ENCODE measurements around the gene MED27. TPM values are rescaled to one million over a fixed set of nuclear protein-coding genes. Genes with fewer than 3 reads are reported as not detected.

MED27 gene
- total and polyA plus RNA-seq, 8 donors: 3.2 to 11.7 (median 5.8) TPM

DNA sequence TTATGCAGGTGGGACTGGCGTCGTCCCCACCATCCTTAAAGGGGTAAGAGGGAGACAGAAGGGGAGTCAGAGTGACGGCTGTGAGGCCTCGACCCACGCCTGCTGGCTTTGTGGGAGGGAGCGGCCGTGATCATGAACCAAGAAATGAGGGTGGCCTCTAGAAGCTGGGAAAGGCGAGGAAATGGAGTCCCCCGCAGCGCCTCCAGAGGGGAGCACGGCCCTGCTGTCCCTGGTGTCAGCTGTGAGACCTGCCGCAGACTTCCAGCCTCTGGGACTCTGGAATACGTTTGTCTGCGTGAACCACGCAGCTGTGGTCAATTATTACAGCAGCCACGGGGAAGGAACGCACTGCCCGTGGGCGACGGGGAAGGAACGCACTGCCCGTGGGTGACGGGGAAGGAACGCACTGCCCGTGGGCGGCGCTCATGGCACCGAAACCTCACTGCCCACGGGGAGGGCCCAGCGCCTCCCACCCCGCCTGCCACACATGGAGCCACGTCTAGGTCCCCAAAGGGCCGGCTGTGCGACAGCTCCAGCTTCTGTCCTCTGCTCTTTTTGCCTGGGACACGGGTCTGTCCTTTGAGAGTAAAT, 231.0 kb downstream of the MED27 start:
- DNase-seq (no peak), FAIRE-seq (no peak), ATAC-seq (no peak)
- 65 to 69% methylated on average over 35 of the region's 35 CpGs for WGBS, 2 donors
- Histone ChIP-seq H3K4me3 (no peak overlapping the region), H3K36me3 (no peaks in the 10 kb centered on the region), H3K27ac (no peak overlapping the region), H3K27me3 (no peaks in the 10 kb centered on the region), H3K9me3 (no peaks in the 10 kb centered on the region), H3K4me1 (no peaks in the 10 kb centered on the region)
- TF ChIP-seq, protein P1, sequence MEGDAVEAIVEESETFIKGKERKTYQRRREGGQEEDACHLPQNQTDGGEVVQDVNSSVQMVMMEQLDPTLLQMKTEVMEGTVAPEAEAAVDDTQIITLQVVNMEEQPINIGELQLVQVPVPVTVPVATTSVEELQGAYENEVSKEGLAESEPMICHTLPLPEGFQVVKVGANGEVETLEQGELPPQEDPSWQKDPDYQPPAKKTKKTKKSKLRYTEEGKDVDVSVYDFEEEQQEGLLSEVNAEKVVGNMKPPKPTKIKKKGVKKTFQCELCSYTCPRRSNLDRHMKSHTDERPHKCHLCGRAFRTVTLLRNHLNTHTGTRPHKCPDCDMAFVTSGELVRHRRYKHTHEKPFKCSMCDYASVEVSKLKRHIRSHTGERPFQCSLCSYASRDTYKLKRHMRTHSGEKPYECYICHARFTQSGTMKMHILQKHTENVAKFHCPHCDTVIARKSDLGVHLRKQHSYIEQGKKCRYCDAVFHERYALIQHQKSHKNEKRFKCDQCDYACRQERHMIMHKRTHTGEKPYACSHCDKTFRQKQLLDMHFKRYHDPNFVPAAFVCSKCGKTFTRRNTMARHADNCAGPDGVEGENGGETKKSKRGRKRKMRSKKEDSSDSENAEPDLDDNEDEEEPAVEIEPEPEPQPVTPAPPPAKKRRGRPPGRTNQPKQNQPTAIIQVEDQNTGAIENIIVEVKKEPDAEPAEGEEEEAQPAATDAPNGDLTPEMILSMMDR (IDR thresholded peaks at IDR 0.05): no peak
- intact Hi-C loops (cut with DNase I): no loop called here

DNA sequence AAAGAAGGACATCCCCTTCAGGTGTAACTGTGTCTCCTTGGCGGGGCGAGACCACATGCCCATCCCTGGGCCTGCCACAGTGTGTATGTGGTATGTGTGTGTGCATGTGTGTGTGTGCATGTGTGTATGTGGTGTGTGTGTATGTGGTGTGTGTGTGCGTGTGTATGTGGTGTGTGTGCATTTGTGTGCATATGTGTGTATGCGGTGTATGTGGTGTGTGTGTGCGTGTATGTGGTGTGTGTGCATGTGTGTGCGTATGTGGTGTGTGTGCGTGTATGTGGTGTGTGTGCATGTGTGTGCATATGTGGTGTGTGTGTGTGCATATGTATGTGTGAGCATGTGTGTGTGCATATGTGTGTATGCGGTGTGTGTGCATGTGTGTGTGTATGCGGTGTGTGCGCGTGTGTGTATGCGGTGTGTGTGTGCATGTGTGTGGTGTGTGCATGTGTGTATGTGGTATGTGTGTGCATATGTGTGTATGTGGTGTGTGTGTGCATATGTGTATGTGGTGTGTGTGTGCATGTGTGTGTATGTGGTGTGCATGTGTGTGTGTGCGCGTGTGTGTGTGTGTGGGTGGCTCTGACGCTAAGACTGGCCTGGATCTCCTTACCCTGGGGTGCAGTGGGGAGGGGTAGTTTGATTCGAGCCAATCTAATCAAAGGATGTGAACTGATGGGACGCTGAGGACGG, 231.9 kb downstream of the MED27 start:
- no peaks in the 10 kb centered on the region for H3K9me3 ChIP-seq
- no peaks in the 10 kb centered on the region for H3K4me1 ChIP-seq
- H3K27ac ChIP-seq: no peak overlapping the region
- no peak overlapping the region for H3K4me3 ChIP-seq
- H3K36me3 ChIP-seq: no peaks in the 10 kb centered on the region
- TF ChIP-seq, protein P1 (IDR thresholded peaks at IDR 0.05): no peak
- DNase-seq (no peak), FAIRE-seq (no peak), ATAC-seq (no peak)
- WGBS, 2 donors: 86 to 93% methylated on average over 18 of the region's 18 CpGs
- no peaks in the 10 kb centered on the region for H3K27me3 ChIP-seq
- intact Hi-C loops (cut with DNase I): no loop called here

DNA sequence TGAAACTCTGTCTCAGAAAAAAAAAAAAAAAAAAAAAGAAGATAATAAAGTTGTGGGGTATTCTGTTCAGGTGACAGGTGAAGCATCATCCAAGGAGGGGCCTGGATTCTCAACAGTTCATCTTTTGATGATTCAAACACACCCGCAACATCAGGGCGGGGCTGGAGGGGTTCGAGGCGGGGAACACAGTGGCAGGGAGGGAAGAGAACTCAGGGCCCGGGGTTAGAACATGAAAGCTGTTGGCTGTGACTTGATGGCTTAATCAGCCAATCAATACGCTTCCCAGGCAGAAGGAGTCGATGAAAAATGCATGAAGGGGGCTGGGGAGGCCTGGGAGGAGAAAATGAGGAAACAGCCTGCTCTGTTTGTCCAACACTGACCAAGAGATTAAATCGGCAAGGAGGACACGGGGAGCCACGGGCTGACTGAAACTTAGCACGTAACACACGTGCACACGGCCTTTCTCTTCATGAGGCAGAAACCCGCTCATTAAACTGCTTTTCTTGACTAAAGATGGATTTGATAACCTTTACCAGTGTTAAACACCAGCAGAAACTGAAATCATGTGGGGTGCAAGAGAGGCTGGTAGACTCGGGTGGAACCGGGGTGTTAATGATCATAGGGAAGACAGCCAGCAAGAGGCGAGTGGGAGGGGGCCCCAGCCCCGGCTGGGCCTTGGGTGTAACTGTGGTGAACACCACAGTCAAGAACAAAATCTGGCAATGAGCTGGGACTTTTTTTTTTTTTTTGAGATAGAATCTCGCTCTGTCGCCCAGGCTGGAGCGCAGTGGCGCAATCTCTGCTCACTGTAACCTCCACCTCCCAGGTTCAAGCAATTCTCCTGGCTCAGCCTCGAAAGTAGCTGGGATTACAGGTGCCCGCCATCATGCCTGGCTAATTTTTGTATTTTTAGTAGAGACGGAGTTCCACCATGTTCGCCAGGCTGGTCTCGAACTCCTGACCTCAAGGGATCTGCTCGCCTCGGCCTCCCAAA, 234.1 kb downstream of the MED27 start:
- H3K9me3 ChIP-seq: no peaks in the 10 kb centered on the region
- FAIRE-seq (no peak), DNase-seq (peak in 1 of 6 donors; percentile 23), ATAC-seq (peak in 2 of 4 donors; percentile 29 to 58)
- no peaks in the 10 kb centered on the region for H3K4me1 ChIP-seq
- H3K27ac ChIP-seq: no peak overlapping the region
- intact Hi-C loops (cut with DNase I): no loop called here
- H3K27me3 ChIP-seq: no peaks in the 10 kb centered on the region
- TF ChIP-seq, protein P1 (IDR thresholded peaks at IDR 0.05): no peak
- H3K36me3 ChIP-seq: no peaks in the 10 kb centered on the region
- H3K4me3 ChIP-seq: no peak overlapping the region
- WGBS, 2 donors: 55 to 59% methylated on average over 29 of the region's 29 CpGs

DNA sequence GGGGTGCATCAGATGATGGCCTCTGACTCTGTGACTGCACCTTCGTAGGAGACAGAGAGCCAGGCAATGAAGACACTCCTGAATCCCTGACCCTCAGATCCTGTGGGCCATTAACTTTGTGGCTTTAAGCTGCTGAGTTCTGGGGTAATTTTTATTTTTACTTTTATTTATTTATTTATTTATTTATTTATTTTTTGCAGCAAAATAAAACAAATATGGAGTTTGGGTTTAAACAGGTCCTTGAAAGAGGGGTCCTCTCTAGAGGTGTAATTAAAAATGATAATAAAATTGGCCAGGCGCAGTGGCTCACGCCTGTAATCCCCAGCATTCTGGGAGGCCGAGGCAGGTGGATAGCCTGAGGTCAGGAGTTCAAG, 234.9 kb downstream of the MED27 start:
- TF ChIP-seq, protein P1 (IDR thresholded peaks at IDR 0.05): no peak
- no peak overlapping the region for H3K27ac ChIP-seq
- ATAC-seq (no peak), FAIRE-seq (no peak), DNase-seq (no peak)
- no peaks in the 10 kb centered on the region for H3K4me1 ChIP-seq
- H3K36me3 ChIP-seq: no peaks in the 10 kb centered on the region
- H3K4me3 ChIP-seq: no peak overlapping the region
- no peaks in the 10 kb centered on the region for H3K27me3 ChIP-seq
- 90 to 94% methylated on average over 4 of the region's 4 CpGs for WGBS, 2 donors
- intact Hi-C loops (cut with DNase I): no loop called here
- no peaks in the 10 kb centered on the region for H3K9me3 ChIP-seq

All from pancreas (tissue), 10 donors.